Mesothelial cell of epicardium (in vitro differentiated cells): ENCODE data around the gene FAM219A. TPM values are rescaled to one million over a fixed set of nuclear protein-coding genes. Genes with fewer than 3 reads are reported as not detected.

Experiments
- DNase-seq, 2 experiments: peaks; one replicate each; pipeline ENCODE4 v3.0.0; 2021; ENCODE audit warnings: low spot score in 2 of 2; ENCODE audit not compliant: unreplicated experiment in 2 of 2
- H3K27ac Mint-ChIP-seq: 2 replicates; pipeline ENCODE4 v1.8.0; 2021; ENCODE audit warnings: mixed read lengths
- H3K27me3 Mint-ChIP-seq: 2 replicates; pipeline ENCODE4 v1.8.0; 2021; ENCODE audit warnings: low read depth, mixed read lengths
- H3K36me3 Mint-ChIP-seq: 2 replicates; pipeline ENCODE4 v1.8.0; 2021; ENCODE audit warnings: mixed read lengths
- H3K4me1 Mint-ChIP-seq: 2 replicates; pipeline ENCODE4 v1.8.0; 2021; ENCODE audit warnings: mixed read lengths
- H3K4me3 Mint-ChIP-seq: 2 replicates; pipeline ENCODE4 v1.8.0; 2021; ENCODE audit warnings: mild to moderate bottlenecking, moderate library complexity, mixed read lengths
- H3K9me3 Mint-ChIP-seq: 2 replicates; pipeline ENCODE4 v1.8.0; 2021; ENCODE audit warnings: mixed read lengths
- CTCF ChIP-seq: fragments of 200-600 bp; sonication (generic); IDR thresholded peaks from one replicate; pipeline ENCODE4 v1.5.0; 2021; ENCODE audit warnings: antibody characterized with exemption; ENCODE audit not compliant: unreplicated experiment
- total RNA-seq: library from RNA; stranded (reverse); gene quantifications from 3 replicates; pipeline ENCODE4 v1.2.1, GENCODE V29; 2021

The FAM219A gene
- total RNA-seq, 1 donor from 2014 or later, result 16.9 TPM

- DNase-seq, result no peak
- no peak overlapping the region for H3K4me3 Mint-ChIP-seq
- no peaks in the 10 kb centered on the region for H3K36me3 Mint-ChIP-seq
- H3K4me1 Mint-ChIP-seq, result no peaks in the 10 kb centered on the region
- H3K9me3 Mint-ChIP-seq, result no peaks in the 10 kb centered on the region
- H3K27ac Mint-ChIP-seq, result no peak overlapping the region
- no peak for TF ChIP-seq CTCF
- H3K27me3 Mint-ChIP-seq, result no peaks in the 10 kb centered on the region
These were observed 38.5 kb downstream of the FAM219A start for GRCh38 chr9:34419716-34420504.

GRCh38 chr9:34417734-34418133, 40.6 kb downstream of the FAM219A start:
- Mint-ChIP-seq H3K36me3 (no peaks in the 10 kb centered on the region), H3K9me3 (no peaks in the 10 kb centered on the region), H3K27me3 (no peaks in the 10 kb centered on the region), H3K4me3 (no peak overlapping the region), H3K4me1 (no peaks in the 10 kb centered on the region), H3K27ac (no peak overlapping the region)
- no peak for TF ChIP-seq CTCF
- no peak for DNase-seq

DNA sequence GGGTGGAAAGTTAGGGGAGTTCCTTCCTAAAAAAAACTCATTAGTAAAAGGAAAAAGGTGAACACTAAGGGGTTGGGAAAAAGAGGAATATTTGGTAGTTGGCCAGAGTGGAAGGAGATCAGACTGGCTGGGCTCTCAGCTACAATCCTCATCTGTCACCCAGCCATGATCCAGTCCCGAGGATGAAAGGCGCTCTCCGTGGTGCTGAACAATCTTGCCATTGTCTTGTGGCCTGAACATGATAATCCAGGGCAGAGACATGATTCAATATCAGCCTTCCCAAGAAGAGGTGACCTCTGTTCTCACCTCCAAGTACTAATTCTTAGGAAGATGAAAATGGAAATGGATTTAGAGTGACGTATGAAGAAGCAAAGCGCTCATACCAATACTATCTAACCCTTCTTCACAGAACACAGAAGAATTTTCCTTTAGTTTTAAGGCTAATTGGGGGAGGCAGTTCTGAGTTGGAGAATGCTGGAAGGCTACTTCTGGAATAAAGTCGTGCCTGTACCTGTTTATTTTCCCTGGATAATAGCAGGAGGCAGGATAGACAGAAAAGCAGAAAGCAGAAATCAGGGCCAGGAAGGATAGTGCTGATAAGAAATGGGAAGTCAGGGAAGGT, 45.0 kb downstream of the FAM219A start:
- H3K36me3 Mint-ChIP-seq, result no peaks in the 10 kb centered on the region
- H3K4me3 Mint-ChIP-seq, result no peak overlapping the region
- H3K4me1 Mint-ChIP-seq, result no peaks in the 10 kb centered on the region
- no peaks in the 10 kb centered on the region for H3K9me3 Mint-ChIP-seq
- TF ChIP-seq CTCF, result no peak
- no peak overlapping the region for H3K27ac Mint-ChIP-seq
- peak; percentile 58 to 83 for DNase-seq
- no peaks in the 10 kb centered on the region for H3K27me3 Mint-ChIP-seq

DNA sequence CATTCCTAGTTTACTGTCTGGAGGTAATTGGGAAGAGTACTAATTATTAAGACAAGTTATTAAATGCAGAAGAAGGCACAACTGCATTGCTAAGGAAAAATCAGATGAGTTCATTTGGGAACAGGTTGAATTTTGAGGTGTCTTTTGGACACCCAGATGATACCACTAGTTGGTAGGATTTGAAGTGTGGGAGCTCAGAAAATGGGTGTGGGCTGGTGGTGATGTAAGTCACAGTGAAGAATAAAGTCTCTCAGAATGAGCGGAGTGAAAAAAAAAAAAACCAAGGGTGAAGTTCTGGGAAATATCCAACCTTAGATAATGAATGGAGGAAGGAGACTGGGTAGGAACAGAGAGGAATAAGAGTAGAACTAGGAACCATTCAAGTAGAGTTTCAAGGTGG, 46.0 kb downstream of the FAM219A start:
- TF ChIP-seq CTCF, result no peak
- H3K4me1 Mint-ChIP-seq, result no peaks in the 10 kb centered on the region
- H3K9me3 Mint-ChIP-seq, result no peaks in the 10 kb centered on the region
- no peak for DNase-seq
- no peak overlapping the region for H3K27ac Mint-ChIP-seq
- no peaks in the 10 kb centered on the region for H3K27me3 Mint-ChIP-seq
- H3K36me3 Mint-ChIP-seq, result no peaks in the 10 kb centered on the region
- H3K4me3 Mint-ChIP-seq, result no peak overlapping the region

- H3K4me3 Mint-ChIP-seq, result no peak overlapping the region
- no peak for TF ChIP-seq CTCF
- no peaks in the 10 kb centered on the region for H3K27me3 Mint-ChIP-seq
- no peaks in the 10 kb centered on the region for H3K9me3 Mint-ChIP-seq
- H3K27ac Mint-ChIP-seq, result no peak overlapping the region
- no peaks in the 10 kb centered on the region for H3K4me1 Mint-ChIP-seq
- no peaks in the 10 kb centered on the region for H3K36me3 Mint-ChIP-seq
- DNase-seq, result no peak
These were observed 49.2 kb downstream of the FAM219A start for GRCh38 chr9:34409154-34409553.
